ENCODE data around the gene BCO2.

BCO2 gene

DNA sequence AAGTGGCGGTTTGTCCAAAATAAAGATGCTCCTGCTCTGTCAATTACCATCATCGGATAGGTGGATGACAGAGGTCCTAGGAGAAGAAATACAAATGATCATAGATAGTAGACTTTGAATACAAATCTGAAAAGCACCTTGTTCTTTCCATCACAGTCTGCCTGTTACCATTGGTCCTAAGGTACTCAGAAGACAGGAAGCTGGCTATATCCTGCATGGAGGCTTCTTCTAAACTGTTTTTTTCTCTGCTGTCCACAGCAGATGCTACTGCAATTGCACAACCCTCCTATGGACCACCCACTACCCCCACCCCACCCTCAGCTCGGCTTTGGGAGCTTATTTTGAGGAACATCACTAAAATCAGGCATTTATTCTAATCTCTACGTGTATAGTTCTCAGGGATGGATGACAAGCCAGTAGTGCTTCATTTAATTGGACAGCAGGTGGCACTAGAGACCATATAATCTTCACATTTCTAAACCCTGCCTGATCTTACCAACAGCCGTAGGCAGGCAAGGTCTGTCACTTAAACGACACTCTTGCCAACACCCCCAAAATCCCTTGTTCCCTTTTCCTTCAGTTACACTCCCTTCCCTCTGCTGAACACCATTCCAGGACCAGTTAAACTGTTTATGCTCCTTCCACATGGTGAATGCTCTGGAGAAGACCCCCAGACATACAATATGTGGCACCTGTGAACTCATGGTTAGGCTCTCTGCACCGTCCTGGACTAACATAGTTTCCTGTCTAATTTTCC, 44.3 kb downstream of the BCO2 start:
- DNase-seq = no peak

GRCh38 chr11:112221274-112221835, 46.0 kb downstream of the BCO2 start:
- DNase-seq = no peak

GRCh38 chr11:112222303-112222702, 47.0 kb downstream of the BCO2 start:
- DNase-seq = no peak

DNA sequence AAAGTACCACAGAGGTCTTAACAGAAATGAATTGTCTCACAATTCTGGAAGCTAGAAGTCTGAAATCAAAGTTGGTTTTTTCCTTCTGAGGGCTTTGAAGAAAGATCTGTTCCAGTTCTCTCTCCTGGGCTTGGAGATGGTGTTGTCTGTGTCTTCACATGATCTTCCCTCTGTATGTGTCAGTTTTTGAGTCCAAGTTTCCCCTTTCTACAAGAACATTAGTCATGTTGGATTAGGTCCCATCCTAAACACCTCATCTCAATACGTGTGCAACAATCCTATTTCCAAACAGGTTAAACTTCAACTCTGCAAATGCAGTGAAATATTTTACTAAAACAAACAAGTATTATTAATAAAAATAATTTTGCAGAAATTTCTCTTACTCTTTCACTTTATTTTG, 47.8 kb downstream of the BCO2 start:
- DNase-seq = no peak

DNA sequence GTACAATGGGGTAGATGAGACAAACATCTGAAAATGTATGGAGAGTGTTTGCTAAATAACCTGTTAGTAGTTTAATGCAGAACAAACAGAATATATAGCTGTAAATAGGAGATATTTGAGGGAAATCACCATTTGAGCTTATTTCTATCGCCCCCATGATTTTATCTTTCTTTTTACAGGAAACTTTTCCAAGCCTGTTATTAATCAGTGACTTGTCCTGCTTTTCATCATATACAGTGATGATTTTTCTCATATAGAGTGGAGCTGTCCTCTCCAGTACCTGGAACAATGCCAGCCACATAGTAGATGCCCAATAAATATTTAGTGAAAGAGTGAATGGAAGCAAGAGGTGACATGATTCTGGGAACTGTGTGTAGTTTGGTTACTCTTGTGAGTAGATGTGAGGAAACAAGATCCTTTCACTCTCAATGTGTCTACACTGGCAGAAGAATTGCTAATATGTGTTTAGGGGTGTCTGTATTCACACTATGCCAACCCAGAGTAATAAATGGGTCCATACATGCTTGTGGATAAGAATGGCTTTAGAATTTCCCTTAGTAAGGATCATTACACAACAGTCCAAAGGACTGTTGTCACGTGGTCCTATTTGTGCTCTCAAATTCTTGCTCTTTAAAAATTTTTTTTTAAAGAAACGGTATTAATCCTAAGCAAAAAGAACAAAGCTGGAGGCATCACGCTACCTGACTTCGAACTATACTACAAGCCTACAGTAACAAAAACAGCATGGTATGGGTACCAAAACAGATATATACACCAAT, 48.6 kb downstream of the BCO2 start:
- DNase-seq = no peak

DNA sequence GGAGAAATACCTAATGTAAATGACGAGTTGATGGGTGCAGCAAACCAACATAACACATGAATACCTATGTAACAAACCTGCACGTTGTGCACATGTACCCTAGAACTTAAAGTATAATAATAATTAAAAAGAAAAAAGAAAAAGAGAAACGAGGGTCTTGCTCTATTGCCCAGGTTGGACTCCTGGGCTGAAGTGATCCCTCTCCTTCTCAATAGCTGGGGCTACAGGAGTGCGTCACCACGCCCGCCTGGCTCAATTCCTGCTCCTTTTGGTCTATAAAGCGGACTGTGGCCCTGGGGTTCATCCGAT, 50.4 kb downstream of the BCO2 start:
- no peak for DNase-seq

- DNase-seq = peak; percentile 65
Observed at GRCh38 chr11:112226062-112226830, 50.9 kb downstream of the BCO2 start, which contains the start of gene PTS. PTS (plus strand) TSS chr11:112226428; CDS start chr11:112226444, 16 bp downstream.

DNA sequence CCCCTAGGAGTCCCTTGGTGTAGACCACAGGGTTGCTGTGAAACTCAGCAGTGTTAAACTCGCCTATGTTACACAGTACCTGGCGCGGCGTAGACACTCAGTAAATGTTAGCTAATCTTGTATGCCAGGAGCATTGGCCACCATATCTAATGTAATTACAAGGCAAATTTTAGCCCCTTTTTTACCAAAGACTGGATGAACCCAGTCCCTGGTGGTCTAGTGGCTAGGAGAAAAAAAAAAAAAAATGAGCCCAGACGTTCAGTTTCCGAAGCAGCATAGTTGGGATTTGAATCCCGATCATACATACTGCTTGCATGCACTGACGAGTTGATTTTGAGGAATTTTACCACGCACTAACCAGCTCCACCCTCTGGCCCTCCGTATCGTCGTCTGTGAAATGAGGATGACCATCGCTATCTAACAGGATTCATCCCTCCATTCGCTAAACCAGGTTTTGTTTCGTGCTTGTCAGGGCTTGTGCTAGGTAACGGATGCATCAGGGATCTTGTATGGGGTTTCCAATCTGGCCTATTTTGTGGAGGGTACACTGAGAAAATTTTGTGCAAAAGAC, 51.6 kb downstream of the BCO2 start:
- no peak for DNase-seq

- no peak for DNase-seq
Observed at GRCh38 chr11:112227471-112227870, 52.2 kb downstream of the BCO2 start.

DNA sequence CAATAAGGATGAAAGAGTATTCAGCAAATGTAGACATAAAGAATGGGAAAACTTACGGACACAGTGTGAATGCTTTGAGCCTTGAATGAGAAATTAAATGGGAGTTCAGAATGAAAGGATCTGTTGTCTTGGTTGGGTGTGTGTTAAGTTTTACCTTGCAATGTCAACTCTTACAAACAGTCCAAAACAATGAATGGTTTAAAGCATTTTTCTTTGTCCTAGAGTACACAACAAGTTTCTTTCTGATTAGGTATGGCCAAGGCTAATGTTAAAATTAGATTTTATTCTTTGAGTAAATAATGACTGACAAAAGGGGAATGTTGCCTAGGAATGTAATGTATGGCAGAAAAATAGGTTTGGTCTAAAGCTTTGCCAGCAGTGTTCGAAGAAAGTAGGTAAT, 53.4 kb downstream of the BCO2 start:
- DNase-seq = no peak

DNA sequence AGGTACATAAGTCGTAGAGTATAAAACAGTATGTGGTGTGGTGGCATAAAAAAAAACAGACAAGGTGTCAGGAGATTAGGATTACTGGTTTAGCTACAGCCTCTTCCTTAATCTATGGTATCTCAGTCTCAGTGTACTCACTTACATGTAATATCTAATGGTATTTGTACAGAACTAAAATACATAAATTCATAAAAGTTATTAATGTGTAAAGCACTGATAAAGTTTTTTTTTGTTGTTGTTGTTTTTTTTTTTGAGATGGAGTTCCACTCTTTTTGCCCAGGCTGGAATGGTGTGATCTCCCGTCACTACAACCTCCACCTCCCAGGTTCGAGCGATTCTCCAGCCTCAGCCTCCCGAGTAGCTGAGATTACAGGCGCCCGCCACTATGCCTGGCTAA, 53.8 kb downstream of the BCO2 start:
- no peak for DNase-seq

GRCh38 chr11:112229746-112230433, 54.6 kb downstream of the BCO2 start:
- DNase-seq = no peak

DNA sequence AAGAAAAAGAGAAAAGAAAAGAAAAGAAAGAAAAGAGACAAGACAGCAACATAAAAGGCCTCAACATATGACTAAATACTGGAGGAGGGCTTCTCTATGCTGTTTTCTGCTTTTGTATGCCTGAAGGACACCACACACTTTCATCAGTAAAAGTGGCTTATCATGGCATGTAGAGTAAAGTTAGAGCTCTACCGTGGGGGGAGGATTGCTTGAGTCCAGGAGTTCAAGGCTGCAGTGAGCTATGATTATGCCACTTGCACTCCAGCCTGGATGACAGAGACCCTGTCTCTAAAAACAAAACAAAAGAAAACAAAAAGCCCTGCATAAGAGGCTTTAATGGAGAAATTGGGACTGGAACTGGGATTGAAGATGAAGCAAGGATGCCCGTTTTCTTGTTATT, 56.6 kb downstream of the BCO2 start:
- no peak for DNase-seq

GRCh38 chr11:112235750-112236390, 60.6 kb downstream of the BCO2 start:
- DNase-seq = no peak

- DNase-seq = no peak
Observed at GRCh38 chr11:112237451-112237850, 62.1 kb downstream of the BCO2 start.

- DNase-seq = no peak
Observed at GRCh38 chr11:112238041-112238440, 62.7 kb downstream of the BCO2 start.

DNA sequence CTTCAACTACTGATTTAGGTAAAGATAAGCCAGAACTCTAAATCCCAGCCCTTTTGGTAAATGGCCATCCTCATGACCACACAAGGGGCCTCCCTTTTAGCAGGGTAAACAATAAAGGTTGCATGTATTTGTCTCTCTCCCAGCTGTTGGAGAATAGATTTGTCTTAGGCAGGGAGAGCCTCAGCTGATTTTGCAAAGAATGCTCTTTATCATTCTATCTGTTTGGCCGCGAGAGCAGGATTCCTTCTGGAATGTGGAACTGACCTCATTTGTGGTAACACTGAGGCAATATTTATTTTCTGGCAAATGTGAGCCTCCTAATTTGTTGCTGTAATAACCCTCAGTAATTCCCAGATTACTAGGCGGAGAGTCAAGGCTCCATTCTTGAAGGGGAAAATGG, 66.2 kb downstream of the BCO2 start:
- DNase-seq = no peak

DNA sequence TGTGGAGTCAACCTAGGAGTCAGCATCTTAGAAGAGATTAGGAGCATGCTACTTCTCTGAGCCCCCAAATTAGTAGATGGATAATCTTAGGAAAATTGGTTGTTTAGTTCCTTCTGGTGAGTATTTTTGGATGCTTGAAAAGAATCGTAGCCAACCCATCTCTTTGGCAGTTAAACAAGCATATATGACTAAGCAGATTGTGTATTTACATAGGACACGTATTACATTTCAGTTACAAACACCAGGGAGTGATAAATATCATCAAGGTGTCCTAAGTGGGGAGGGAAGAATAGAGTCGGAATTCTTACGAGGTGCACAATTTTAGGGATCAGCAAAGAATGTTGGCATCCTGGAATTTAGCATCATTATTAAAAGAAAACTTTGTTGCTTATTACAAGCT, 71.9 kb downstream of the BCO2 start:
- DNase-seq = no peak

- no peak for DNase-seq
Observed at GRCh38 chr11:112248201-112248600, 72.9 kb downstream of the BCO2 start.

DNA sequence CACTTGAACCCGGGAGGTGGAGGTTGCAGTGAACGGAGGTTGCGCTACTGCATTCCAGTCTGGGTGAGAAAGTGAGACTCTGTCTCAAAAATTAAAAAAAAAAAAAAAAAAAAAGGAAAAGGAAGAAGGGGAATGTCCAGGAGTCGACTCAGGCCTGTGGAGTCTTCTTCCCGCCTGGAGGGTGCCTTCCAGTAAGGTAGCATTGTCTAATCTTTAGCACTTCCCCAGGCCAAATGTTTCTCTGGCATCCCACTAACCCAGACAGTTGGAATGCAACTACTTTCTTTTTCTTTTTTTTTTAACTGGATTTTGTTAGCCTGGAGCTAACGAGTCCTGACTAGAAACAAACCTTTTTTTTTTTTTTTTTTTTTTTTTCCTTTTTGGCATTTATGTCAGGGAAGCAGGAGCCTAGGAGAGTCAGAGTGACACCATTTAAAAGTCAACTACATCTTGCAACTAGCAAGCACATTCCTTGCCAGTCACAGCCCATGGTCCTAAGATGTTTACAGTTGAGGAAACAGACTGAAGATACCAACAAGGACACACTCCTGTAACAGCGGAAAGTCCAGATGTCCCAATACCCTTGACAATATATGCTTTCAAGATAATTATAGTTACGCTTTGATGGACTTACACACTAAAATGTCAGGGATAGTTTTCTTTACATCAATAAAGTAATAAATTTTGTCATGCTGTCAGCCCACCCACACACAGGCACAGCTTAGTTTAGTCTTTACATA, 74.7 kb downstream of the BCO2 start:
- DNase-seq = no peak

DNA sequence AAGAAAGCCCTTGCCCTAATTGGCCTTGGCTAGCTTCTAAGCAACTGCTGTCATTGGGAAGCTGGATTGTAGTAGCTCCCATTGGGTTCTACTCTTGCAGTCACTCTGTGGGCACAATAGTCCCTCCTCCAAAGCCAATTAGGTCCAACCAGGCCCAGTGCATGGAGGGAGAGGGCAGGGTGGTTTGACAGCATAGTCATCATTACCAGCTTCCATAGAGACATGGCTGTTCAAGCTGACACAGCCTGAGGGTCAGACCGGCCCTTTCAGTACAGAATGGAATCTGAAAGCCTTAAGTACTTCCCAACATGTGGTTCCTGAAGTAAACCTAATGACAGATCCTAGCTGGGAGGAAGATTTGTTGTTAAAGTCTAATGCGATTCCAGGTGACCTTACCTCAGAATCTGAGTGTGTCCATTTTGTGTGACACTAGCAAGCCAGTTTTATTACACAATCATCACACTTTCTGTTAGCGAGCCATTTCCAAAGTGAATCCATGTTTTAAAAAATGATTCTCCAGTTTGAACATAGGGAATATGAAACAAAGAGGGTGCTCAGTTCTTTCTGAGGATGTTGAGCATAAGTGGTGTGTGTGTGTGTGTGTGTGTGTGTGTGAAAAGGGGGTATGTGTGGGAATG, 78.4 kb downstream of the BCO2 start:
- DNase-seq = no peak

Data from NCI-H510A (cell line).